ENCODE data around the gene TM4SF20.
"Not testable (repeated sequence)": the region's sequence is repeated elsewhere in the genome, so short reads cannot be mapped to it uniquely, and the experiment has no call there.

The TM4SF20 gene

GRCh38 chr2:227366769-227367426 is 12.2 kb downstream of the TM4SF20 start:
- no peak for DNase-seq

GRCh38 chr2:227365833-227366232 is 13.3 kb downstream of the TM4SF20 start:
- DNase-seq, result no peak

GRCh38 chr2:227364585-227365263 is 14.4 kb downstream of the TM4SF20 start:
- not testable (repeated sequence) for DNase-seq

DNA sequence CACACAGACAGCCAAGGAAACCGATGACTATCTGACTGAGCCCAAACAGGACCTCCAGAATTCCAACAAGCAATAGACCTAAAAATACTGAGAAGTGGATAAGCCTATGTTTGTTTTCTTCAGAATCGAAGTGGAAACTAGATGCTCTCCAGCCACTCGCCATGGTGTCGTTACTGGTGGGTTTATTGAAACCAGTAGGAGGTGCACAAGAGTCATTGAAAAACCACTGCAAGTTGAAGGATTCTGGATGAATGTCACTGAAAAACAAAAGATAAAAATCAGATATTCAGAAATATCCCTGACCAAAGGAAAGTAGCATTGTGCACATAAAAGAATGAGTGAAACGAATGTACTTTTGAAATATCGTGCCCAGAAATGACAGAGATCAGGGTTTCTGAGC is 15.3 kb downstream of the TM4SF20 start:
- DNase-seq, result no peak

DNA sequence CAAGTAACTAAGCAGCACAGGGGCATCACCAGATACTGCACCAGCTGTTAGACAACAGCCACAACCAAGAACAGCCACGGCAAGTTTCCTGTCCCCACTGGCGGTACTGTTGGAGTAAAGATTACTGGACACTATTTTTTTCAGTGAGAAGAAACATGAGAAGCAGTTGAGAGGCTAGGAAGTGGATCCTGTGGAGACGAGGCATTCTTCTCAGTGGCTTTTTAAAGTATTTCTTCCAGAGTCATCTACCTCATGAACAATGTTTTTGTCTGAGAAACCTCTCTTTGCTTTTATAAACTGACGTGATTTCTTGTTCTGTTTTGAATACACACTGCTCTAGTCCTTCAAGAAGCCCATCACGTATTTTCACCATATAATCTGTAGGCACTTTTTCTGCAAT is 18.8 kb downstream of the TM4SF20 start:
- no peak for DNase-seq

DNA sequence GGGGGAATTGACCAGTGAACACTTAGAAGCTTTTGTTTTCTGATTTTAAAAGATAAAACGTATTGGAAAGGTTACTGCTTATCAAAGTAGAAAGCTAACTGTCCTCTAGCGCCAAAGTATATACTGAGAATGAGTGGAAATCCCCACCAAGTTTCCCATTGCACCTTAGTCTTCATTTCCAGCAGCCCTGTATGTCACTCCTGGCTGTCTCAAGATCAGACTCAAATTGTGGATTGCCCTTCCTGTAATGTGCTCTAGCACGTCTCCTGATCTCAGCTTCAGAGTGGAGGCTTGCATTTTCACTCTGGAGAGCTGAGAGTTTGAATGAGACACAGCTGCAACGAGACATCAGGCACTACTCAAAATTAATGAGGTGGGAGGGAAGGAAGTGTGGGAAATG is 27.5 kb downstream of the TM4SF20 start:
- DNase-seq, result no peak

DNA sequence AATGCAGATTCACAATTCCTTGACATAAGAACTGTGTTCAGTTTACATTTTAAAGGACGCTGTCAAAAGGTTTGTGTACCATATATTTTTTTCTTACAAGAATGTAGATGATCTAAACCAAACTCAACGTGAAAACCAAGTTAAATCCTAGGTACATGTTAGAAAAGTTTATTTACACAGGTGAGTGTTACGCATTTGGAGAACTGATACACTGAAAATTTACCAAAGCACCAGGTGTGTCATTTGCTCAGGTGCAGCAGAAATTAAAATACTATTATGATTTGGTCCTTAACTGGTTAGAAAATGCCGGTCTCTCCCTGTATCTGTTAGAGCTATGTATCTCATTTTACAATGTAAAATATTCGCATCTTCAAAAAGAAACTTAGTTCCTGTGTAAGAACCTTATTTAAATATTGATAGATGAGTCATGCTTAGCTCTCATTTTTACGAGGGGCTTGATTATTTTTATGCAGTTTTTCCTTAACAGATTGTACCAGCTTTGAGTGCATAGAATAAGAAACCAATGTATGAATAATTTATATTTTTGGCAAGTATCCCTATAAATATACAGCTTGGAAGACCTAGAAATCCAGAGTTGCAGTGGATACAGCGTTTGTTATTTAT is 29.0 kb downstream of the TM4SF20 start:
- no peak for DNase-seq

DNA sequence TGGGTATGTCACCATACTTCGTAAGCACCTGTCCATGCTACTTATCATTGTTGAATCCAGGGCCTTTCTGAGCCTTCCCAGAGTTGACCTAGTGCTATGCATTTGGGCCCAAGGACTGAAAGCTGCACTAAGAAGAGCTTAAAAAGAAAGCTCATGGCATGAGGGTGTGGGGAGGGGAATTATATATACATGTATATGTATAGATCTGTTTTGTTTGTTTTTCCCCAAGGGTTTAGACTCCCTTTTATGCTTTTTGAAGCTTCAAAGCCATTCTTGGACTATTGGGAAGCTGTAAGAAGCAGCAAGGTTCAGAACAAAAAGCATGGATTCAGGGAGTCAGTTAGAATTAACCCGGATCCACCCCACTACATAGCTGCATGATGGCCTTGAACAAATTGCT is 30.8 kb downstream of the TM4SF20 start:
- DNase-seq, result no peak

GRCh38 chr2:227347117-227347516 is 32.0 kb downstream of the TM4SF20 start:
- no peak for DNase-seq

GRCh38 chr2:227344231-227344630 is 34.9 kb downstream of the TM4SF20 start:
- no peak for DNase-seq

DNA sequence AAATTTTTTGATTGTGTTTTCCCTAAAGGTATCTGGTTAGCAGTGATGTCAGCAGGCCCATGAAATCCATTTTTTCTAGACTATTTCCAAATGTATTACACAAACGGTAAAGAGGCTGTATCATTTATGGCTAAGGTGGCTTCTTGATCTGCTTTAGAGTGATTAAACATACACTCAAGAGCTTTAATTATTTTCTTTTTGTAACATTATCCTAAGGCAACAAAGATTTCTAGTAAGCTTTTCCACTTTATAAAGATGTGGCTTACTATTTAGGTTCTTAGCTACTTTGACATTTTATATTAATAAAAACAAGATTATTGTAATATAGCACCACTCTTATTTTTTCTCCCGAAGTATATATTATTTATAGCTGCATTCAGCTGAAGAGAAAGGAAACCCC is 37.6 kb downstream of the TM4SF20 start:
- DNase-seq, result no peak

DNA sequence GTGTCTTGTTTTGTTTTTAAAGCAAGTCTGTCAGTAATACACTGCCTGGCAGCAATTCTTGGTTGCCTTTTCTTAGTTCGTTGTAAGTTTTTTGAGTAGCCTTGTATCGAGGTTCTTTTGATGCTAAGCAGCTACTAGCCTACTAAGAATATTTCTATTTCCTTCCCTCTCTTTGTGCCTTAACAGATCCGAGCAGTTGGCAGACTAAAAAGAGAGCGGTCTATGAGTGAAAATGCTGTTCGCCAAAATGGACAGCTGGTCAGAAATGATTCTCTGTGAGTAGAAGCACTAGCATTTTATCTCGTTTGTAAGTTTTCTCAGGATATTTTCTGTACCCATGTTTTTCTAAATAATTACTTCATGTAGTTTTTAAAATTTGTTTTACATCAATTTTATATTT is 39.0 kb downstream of the TM4SF20 start:
- no peak for DNase-seq

GRCh38 chr2:227339098-227339599 is 40.0 kb downstream of the TM4SF20 start:
- DNase-seq, result no peak

- DNase-seq, result no peak
Observed at GRCh38 chr2:227337442-227337841, 41.7 kb downstream of the TM4SF20 start.

GRCh38 chr2:227335713-227336112 is 43.4 kb downstream of the TM4SF20 start:
- DNase-seq, result no peak

DNA sequence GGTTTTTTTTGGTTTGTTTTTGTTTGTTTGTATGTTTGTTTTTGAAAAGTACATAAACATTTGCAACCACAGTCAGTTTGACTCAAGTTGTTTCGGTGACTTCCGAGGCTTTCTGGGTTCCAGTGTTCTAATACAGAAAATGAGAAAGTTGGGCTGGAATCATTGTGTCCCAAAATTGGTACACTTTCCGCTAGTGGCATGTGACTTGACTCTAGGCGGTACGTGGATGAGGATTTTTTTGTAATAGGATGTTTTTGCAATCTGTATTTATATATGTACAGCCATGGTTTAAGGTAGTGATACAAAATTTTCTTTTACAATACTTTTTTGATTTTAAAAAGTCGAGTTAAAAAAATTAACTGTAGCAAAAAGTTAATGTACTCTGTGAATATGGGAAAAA is 52.3 kb downstream of the TM4SF20 start:
- no peak for DNase-seq

- no peak for DNase-seq
Observed at GRCh38 chr2:227325839-227326195, 53.3 kb downstream of the TM4SF20 start.

- DNase-seq, result peak; percentile 98
Observed at GRCh38 chr2:227324995-227325838, 53.9 kb downstream of the TM4SF20 start, which contains the start of gene MFF. Gene MFF (plus strand): TSS chr2:227325251. CDS start chr2:227330666, 5,415 bp downstream.

GRCh38 chr2:227324642-227324994 is 54.5 kb downstream of the TM4SF20 start:
- DNase-seq, result no peak

GRCh38 chr2:227323818-227324217 is 55.3 kb downstream of the TM4SF20 start:
- DNase-seq, result no peak

DNA sequence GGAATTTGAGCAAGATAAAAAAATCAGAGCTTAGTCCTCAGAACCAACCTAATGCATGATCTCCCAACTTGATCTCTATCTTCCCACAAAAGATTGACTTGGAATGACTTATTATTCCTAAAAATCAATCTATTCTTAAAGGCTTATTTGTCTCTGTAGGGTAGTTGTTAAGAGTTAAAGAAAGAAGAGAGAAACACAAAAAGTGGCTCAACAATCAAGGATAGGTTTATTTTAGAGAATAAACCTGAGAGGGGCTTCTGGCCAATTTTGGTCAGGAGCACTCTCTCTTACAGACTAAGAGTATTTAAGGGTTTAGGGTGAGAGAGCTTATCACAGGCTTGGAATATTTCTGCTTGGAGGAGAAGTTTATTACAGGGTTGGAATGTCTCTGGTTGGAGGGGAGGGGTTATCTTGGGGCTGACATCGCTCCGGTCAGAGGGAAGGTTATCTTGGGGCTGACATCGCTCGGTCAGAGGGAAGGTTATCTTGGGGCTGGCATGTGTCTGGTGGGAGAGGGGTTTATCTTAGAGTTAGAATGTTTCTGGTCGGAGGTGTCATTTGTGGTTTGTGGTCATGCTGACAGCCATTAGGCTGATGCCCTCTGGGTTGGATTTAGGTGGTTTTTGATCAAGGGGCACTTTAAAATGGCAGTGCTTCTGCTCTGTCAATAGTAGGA is 56.4 kb downstream of the TM4SF20 start:
- no peak for DNase-seq

GRCh38 chr2:227320305-227321094 is 58.6 kb downstream of the TM4SF20 start:
- DNase-seq, result no peak

All from activated effector memory CD4-positive, alpha-beta T cell treated with anti-CD3 and anti-CD28 coated beads, Interleukin-2, amount 50 U/mL, for 16 hours (primary cell).